Measurements from ENCODE around the gene MACF1. TPM values are rescaled to one million over a fixed set of nuclear protein-coding genes. Genes with fewer than 3 reads are reported as not detected.

The MACF1 gene
- total and polyA plus RNA-seq, 8 donors: 49.8 to 161 (median 89.1) TPM

- no peaks in the 10 kb centered on the region for H3K9me3 ChIP-seq
- WGBS, 2 donors: 92 to 96% methylated on average over 7 of the region's 7 CpGs
- no peak for TF ChIP-seq CTCF (IDR thresholded peaks at IDR 0.05)
- H3K27ac ChIP-seq: no peak overlapping the region
- no peaks in the 10 kb centered on the region for H3K4me1 ChIP-seq
- H3K4me3 ChIP-seq: no peak overlapping the region
- FAIRE-seq (no peak), DNase-seq (no peak), ATAC-seq (no peak)
- H3K27me3 ChIP-seq: no peaks in the 10 kb centered on the region
- H3K36me3 ChIP-seq: peaks cover 0 to 25% (median 5%) of the 10 kb centered on the region in 3 donors
- intact Hi-C loops (cut with DNase I): loop anchor here in 2 of 3 donors (10.0 kb wide), 2 partner anchors 52 to 272 kb away; no protein-coding TSS in a partner anchor
Observed at GRCh38 chr1:39376656-39377055, 172.2 kb downstream of the MACF1 start.

GRCh38 chr1:39378377-39378776, 173.9 kb downstream of the MACF1 start:
- H3K9me3 ChIP-seq: no peaks in the 10 kb centered on the region
- DNase-seq (no peak), ATAC-seq (peak; percentile 56 to 89 (median 84)), FAIRE-seq (no peak)
- 7% methylated on average over 2 of the region's 2 CpGs for WGBS, 2 donors
- peak in 2 of 4 donors; percentile 24 to 39 for TF ChIP-seq CTCF (IDR thresholded peaks at IDR 0.05)
- no peaks in the 10 kb centered on the region for H3K27me3 ChIP-seq
- no peaks in the 10 kb centered on the region for H3K4me1 ChIP-seq
- H3K4me3 ChIP-seq: no peak overlapping the region
- no peak overlapping the region for H3K27ac ChIP-seq
- H3K36me3 ChIP-seq: peaks cover 0 to 34% (median 12%) of the 10 kb centered on the region in 3 donors
- intact Hi-C loops (cut with DNase I): loop anchor here in 2 of 3 donors (10.0 kb wide), 2 partner anchors 54 to 274 kb away; no protein-coding TSS in a partner anchor

- intact Hi-C loops (cut with DNase I): loop anchor here in 2 of 3 donors (10.0 kb wide), 2 partner anchors 54 to 274 kb away; no protein-coding TSS in a partner anchor
- Histone ChIP-seq H3K36me3 (peaks cover 0 to 38% (median 12%) of the 10 kb centered on the region in 3 donors), H3K4me3 (no peak overlapping the region), H3K4me1 (no peaks in the 10 kb centered on the region), H3K9me3 (no peaks in the 10 kb centered on the region), H3K27ac (no peak overlapping the region), H3K27me3 (no peaks in the 10 kb centered on the region)
- no peak for FAIRE-seq
- no peak for DNase-seq
- 66 to 75% methylated on average over 2 of the region's 2 CpGs for WGBS, 2 donors
- no peak for ATAC-seq
- TF ChIP-seq CTCF (IDR thresholded peaks at IDR 0.05): no peak
Observed at GRCh38 chr1:39379187-39379586, 174.7 kb downstream of the MACF1 start.

- ATAC-seq (no peak), FAIRE-seq (no peak), DNase-seq (no peak)
- intact Hi-C loops (cut with DNase I): no loop called here
- TF ChIP-seq CTCF (IDR thresholded peaks at IDR 0.05): no peak
- Histone ChIP-seq H3K36me3 (peaks cover 0 to 39% (median 12%) of the 10 kb centered on the region in 3 donors), H3K4me3 (no peak overlapping the region), H3K27me3 (no peaks in the 10 kb centered on the region), H3K27ac (no peak overlapping the region), H3K9me3 (no peaks in the 10 kb centered on the region), H3K4me1 (no peaks in the 10 kb centered on the region)
Observed at GRCh38 chr1:39380036-39380435, 175.5 kb downstream of the MACF1 start.

- H3K4me3 ChIP-seq: no peak overlapping the region
- FAIRE-seq: no peak
- no peak for ATAC-seq
- TF ChIP-seq CTCF (IDR thresholded peaks at IDR 0.05): no peak
- 82 to 88% methylated on average over 5 of the region's 5 CpGs for WGBS, 2 donors
- DNase-seq: no peak
- peaks cover 0 to 41% (median 12%) of the 10 kb centered on the region in 3 donors for H3K36me3 ChIP-seq
- no peaks in the 10 kb centered on the region for H3K27me3 ChIP-seq
- no peaks in the 10 kb centered on the region for H3K9me3 ChIP-seq
- no peaks in the 10 kb centered on the region for H3K4me1 ChIP-seq
- no peak overlapping the region for H3K27ac ChIP-seq
- intact Hi-C loops (cut with DNase I): no loop called here
Observed at GRCh38 chr1:39381839-39382238, 177.3 kb downstream of the MACF1 start.

Data from pancreas (tissue), 10 donors.